Measurements from ENCODE around the gene NDRG2.
"Not testable (repeated sequence)": the region's sequence is repeated elsewhere in the genome, so short reads cannot be mapped to it uniquely, and the experiment has no call there.

The NDRG2 gene

DNA sequence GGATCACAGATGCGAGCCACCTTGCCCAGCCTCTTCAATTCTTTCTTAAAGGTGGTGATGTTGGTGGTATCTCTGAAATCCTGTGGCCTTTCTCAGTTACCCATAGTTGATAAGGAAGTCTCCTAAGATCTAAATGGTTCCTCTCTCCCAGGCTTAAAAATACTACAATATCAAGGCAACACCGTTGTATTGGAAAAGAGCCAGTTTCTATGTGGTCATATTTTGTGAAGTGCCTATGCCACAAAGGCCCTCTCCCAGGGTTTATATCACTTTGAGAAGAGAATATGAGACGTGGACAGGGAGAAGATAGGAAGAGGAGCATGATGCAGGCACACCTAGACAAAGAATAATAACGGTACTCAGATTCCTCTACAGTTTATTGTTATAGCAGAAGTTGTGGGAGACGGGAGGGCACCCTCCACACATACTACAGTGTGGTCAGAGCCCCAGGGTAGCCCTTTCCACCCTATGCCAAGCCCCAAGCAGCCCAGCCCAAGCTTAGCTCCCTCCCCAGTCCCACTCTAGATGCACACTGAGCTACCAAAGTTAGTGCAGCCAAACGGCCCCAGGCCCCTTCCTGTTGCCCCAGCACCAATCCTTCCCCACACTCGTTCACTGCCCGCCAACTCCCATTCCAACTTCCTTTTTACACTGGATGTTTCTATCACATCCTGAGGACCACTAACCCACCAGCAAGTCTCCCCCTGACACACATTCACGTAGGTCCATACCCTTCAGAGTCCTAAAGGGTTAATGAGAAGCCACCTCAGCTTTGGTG is 8.3 kb downstream of the NDRG2 start:
- DNase-seq (ENCODE audit: extremely low read depth, insufficient read length): no peak
- H3K4me3 ChIP-seq (replicated peaks; ENCODE audit: low read depth, low read length): no peak overlapping the region
- H3K36me3 ChIP-seq (ENCODE audit: control insufficient read depth, insufficient read depth, low read length): no peaks in the 10 kb centered on the region
- no peaks in the 10 kb centered on the region; the same call in none of the 2 replicates for H3K27me3 ChIP-seq (replicated peaks; ENCODE audit: control insufficient read depth, insufficient read depth, low read length)
- TF ChIP-seq, protein P1, sequence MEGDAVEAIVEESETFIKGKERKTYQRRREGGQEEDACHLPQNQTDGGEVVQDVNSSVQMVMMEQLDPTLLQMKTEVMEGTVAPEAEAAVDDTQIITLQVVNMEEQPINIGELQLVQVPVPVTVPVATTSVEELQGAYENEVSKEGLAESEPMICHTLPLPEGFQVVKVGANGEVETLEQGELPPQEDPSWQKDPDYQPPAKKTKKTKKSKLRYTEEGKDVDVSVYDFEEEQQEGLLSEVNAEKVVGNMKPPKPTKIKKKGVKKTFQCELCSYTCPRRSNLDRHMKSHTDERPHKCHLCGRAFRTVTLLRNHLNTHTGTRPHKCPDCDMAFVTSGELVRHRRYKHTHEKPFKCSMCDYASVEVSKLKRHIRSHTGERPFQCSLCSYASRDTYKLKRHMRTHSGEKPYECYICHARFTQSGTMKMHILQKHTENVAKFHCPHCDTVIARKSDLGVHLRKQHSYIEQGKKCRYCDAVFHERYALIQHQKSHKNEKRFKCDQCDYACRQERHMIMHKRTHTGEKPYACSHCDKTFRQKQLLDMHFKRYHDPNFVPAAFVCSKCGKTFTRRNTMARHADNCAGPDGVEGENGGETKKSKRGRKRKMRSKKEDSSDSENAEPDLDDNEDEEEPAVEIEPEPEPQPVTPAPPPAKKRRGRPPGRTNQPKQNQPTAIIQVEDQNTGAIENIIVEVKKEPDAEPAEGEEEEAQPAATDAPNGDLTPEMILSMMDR (IDR thresholded peaks at IDR 0.05; ENCODE audit: insufficient read depth, low read length, poor library complexity, severe bottlenecking): no peak

DNA sequence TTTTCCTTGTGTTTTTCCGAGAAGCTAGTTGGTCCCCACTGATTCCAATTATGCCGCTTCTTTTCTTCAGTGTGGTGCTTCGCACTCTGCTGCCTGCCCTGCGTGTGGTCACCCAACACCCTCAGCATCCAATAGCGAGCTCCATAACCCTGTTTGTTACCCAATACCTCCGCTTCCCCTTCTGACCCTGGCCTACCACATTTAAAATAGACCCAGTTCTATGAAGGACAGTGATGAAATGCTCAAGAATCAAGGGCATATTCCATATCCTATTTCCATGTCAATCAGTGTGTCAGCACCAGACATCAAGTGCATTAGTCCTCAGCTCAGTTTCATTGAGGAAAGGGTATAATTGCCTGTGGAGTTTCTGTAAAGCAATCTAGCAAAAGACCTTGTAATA is 9.5 kb downstream of the NDRG2 start:
- TF ChIP-seq, protein P1 (IDR thresholded peaks at IDR 0.05; ENCODE audit: insufficient read depth, low read length, poor library complexity, severe bottlenecking): no peak
- no peak overlapping the region for H3K4me3 ChIP-seq (replicated peaks; ENCODE audit: low read depth, low read length)
- no peaks in the 10 kb centered on the region; the same call in none of the 2 replicates for H3K27me3 ChIP-seq (replicated peaks; ENCODE audit: control insufficient read depth, insufficient read depth, low read length)
- H3K36me3 ChIP-seq (ENCODE audit: control insufficient read depth, insufficient read depth, low read length): no peaks in the 10 kb centered on the region
- no peak for DNase-seq (ENCODE audit: extremely low read depth, insufficient read length)

DNA sequence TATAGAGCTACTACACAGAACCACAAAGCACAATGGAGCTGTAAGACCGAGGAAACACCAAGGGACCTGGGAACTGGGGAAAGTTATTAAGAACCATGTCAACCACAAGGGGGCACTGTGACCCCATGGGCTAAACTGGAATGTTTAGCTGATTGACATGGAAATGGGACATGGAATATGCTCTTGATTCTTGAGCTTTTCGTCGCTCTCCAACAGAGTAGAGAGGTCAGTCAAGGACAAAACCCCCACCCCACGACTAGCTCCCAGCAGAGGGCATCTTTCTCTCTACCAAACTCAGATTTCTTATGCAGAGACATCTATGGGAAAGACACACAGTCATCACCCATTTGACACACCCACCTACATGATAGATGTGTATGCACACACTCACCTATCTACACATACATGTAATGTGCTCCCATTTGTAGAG is 10.1 kb downstream of the NDRG2 start:
- no peaks in the 10 kb centered on the region; the same call in none of the 2 replicates for H3K27me3 ChIP-seq (replicated peaks; ENCODE audit: control insufficient read depth, insufficient read depth, low read length)
- no peak overlapping the region for H3K4me3 ChIP-seq (replicated peaks; ENCODE audit: low read depth, low read length)
- peak; percentile 17 for DNase-seq (ENCODE audit: extremely low read depth, insufficient read length)
- TF ChIP-seq, protein P1 (IDR thresholded peaks at IDR 0.05; ENCODE audit: insufficient read depth, low read length, poor library complexity, severe bottlenecking): peak; percentile 83
- H3K36me3 ChIP-seq (ENCODE audit: control insufficient read depth, insufficient read depth, low read length): no peaks in the 10 kb centered on the region

DNA sequence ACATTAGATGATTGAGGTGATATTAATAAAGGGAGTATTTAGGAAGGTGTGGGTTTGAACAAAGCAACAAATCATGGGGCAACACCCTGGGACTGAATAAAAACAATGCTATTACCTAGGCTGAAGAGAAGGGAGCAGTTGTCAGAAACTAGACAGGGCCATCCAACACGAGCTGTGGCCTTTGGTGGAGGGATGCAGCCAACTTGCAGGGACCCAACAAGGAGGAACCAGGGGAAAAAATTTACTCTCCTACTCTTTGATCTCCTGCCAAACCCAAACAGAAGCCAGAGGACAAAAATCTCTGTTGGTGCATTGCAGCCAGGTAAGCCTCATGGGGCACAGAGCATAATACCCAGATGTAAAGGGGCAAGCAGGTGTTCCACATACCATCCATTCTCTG is 13.7 kb downstream of the NDRG2 start:
- no peaks in the 10 kb centered on the region for H3K36me3 ChIP-seq (ENCODE audit: control insufficient read depth, insufficient read depth, low read length)

DNA sequence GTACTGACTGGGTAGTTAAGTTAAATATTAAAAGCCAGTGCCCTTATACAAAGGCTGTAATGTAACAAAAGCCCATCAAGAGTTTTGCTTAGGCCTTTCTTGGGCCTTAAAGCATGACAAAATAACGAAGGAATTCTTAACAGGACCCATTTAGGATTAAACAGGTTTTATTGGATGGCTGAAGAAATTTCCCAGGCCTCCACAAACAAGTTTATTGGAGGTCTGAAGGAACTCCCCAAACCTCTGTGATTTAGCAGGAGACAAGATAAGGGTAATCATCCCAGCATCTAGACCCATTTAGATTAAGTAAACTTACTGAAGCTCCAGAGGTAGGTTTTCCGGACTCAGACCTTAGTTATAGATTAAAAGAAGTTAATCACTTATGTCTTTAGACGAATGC is 15.1 kb downstream of the NDRG2 start:
- H3K27me3 ChIP-seq (replicated peaks; ENCODE audit: control insufficient read depth, insufficient read depth, low read length); DNase-seq (ENCODE audit: extremely low read depth, insufficient read length); H3K4me3 ChIP-seq (replicated peaks; ENCODE audit: low read depth, low read length); H3K36me3 ChIP-seq (ENCODE audit: control insufficient read depth, insufficient read depth, low read length): not testable (repeated sequence)

More for the DNA sequence above, 13.7 kb downstream of the NDRG2 start:
- TF ChIP-seq, protein P1 (IDR thresholded peaks at IDR 0.05; ENCODE audit: insufficient read depth, low read length, poor library complexity, severe bottlenecking): no peak
- no peak for DNase-seq (ENCODE audit: extremely low read depth, insufficient read length)
- Histone ChIP-seq H3K4me3 (replicated peaks; ENCODE audit: low read depth, low read length) (no peak overlapping the region), H3K27me3 (replicated peaks; ENCODE audit: control insufficient read depth, insufficient read depth, low read length) (no peaks in the 10 kb centered on the region; the same call in 1 of the 2 replicates)

DNA sequence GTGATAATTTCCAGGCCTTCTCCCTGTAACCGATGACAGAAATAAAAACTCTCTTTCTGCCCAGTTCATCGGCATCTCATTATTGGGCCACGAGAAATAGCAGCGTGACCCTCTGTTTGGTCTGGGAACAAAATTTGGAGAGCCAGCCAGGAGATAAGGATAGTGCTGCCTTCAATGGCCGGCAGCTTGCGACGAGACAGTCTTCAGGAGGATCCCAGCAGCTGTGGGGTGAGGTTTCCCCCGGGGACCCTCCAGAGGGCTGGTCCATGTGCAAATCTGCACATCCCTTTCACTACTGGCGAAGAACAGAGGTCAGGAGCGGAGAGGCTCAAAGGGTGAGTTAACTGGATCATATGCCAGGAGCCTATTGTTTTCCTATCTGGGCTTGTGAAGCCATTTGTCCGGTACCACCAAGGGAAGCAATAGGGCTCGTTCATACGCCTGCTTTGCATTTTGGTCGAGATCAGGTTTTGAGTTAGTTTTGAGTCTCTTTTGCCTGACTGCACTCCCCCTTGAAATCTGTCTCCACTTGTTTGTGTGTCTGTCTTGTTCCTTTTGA is 21.0 kb downstream of the NDRG2 start:
- no peak for DNase-seq (ENCODE audit: extremely low read depth, insufficient read length)
- TF ChIP-seq, protein P1 (IDR thresholded peaks at IDR 0.05; ENCODE audit: insufficient read depth, low read length, poor library complexity, severe bottlenecking): no peak
- no peak overlapping the region for H3K4me3 ChIP-seq (replicated peaks; ENCODE audit: low read depth, low read length)
- H3K36me3 ChIP-seq (ENCODE audit: control insufficient read depth, insufficient read depth, low read length): no peaks in the 10 kb centered on the region
- no peaks in the 10 kb centered on the region for H3K27me3 ChIP-seq (replicated peaks; ENCODE audit: control insufficient read depth, insufficient read depth, low read length)

Data from GM06990 (cell line).